Epidermal melanocyte (primary cell): Measurements from ENCODE around the gene CYP8B1.
"Not testable (repeated sequence)": the region's sequence is repeated elsewhere in the genome, so short reads cannot be mapped to it uniquely, and the experiment has no call there.

Experiments used
- DNase-seq: peaks from one replicate; pipeline ENCODE4 v3.0.0; 2011; ENCODE audit warnings: low spot score; ENCODE audit not compliant: insufficient read length

Gene CYP8B1

DNA sequence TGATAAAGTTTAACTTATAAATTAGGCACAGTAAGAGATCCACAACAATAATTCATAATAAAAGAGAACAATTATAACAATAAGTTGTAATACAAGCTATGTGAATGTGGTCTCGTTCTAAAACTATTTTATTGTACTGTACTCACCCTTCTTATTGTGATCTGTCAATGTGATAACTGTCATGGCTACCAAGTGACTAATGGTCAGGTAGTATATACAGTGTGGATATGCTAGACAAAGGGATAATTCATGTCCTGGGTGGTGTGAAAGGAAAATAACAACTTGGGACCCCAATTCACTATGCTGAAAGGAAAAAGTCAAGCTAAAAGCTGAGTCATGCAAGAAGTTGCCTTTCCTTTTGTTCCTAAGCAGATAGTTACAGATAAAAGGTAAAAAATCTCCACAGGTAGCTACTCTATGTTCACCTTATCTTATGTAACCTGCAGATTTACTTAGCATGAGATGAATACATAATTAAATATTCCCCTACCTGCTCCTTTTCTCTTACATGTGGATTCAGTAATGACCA, 10.7 kb upstream of the CYP8B1 start:
- no peak for DNase-seq

DNA sequence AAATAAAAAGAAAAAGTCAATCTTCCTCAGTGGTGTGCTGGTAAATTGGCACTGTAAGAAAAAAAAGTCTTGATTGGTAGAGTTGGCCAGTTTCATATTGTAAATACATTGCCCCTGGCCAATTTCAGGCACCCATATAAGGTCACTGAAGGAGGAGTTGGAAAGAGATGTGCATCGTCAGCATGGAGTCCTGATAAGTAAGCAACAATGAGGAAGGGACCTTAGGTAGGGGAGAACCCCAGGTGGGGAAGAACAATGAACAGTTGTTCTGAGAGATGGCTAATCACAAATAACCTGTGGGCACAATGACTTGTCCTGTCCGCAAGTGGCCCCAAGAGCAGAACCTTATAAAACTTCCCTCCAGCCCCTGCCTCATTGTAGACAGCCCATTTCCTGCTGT, 8.6 kb upstream of the CYP8B1 start:
- DNase-seq: no peak

DNA sequence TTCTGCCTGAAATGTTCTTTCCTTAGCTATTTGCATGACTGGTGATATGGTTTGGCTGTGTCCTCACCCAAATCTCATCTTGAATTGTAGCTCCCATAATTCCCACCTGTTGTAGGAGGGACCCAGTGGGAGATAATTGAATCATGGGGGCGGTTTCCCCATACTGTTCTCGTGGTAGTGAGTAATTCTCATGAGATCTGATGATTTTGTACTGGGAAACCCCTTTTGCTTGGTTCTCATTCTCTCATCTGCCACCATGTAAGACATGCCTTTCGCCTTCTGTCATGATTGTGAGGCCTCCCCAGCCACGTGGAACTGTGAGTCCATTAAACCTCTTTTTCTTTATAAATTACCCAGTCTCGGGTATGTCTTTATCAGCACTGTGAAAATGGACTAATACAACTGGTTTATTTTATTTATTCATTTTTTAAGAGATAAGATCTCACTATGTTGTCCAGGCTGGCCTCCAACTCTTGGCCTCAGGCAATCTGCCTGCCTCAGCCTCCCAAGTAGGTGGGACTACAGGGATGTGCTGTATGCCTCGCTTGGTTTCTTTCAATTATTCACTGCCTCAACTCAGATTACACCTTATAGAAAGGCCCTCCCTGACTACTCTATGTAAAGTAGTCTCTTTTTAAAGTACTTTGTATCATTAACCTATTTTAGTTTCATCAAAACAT, 7.7 kb upstream of the CYP8B1 start:
- not testable (repeated sequence) for DNase-seq

DNA sequence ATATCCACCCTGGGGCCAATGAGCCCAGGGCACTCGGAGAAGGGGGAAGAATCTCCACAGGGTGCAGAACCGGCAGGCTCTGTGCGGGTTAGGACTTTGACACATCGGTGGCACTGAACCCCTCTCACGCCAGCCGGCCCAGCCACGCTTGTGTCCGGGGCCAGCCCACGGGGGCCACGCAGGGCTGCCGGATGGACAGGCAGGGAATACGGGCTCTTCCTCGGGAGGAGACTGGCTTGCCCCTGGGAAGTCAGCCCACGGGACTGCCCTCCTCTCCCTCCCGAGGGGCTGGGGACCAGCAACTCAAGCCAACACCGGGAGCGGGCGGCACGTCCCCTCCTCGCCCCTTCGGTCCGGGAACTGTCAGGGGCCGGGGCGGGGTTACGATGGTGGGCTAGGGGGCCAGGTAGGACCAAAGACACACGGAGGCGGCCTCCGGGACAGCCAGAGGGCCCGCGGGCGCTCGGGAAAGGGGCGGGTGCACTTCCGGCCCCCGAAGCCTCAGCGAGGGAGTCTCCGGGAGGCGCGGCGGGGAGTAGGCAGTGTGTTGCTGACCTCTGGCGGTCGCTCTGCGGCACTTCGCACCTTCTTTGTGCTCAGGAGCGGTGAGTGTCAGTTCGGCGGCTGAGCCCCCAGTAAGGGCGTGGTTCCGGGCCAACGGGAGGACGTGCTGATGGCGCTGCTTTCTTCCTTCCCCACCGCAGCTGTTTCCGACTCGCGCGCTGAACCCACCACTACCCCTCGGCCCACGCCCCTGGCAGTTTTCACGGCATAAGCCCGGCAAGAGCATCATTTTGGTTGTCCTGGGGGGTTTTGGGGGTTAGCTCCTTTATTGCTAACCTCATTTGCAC, 5.1 kb upstream of the CYP8B1 start:
- peak; percentile 83 for DNase-seq

DNA sequence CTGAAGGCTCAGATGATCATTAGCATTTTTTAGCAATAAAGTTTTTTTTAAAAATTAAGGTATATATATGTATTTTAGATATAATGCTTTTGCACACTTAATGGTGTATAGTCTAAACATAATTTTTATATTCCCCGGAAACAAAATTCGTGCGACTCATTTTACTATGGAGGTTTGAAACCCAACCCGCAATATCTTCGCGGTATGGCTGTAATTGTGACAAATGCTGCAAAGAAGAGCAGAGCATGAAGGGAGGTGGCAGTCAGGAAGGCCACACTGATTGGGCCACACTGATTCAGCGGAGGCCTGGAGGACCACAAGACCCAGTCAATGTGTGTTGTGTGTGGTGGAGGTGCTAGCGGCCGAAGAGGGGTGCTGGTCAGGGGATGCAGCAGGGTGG, 4.5 kb upstream of the CYP8B1 start:
- no peak for DNase-seq

DNA sequence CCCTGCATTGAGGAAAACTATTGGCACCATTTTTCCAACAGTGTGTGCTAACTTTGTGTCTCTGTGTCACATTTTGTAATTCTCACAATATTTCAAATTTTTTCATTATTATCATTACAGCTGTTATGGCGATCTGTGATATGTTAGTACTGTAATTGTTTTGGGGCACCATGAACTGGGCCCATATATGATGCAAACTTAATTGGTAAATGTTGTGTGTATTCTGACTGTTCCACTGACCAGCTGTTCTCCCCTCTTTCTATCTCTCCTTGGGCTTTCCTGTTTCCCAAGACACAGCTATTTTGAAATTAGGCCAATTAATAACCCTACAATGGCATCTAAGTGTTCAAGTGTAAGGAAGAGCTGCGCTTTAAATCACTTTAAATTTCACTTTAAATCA, 2.2 kb upstream of the CYP8B1 start:
- no peak for DNase-seq

DNA sequence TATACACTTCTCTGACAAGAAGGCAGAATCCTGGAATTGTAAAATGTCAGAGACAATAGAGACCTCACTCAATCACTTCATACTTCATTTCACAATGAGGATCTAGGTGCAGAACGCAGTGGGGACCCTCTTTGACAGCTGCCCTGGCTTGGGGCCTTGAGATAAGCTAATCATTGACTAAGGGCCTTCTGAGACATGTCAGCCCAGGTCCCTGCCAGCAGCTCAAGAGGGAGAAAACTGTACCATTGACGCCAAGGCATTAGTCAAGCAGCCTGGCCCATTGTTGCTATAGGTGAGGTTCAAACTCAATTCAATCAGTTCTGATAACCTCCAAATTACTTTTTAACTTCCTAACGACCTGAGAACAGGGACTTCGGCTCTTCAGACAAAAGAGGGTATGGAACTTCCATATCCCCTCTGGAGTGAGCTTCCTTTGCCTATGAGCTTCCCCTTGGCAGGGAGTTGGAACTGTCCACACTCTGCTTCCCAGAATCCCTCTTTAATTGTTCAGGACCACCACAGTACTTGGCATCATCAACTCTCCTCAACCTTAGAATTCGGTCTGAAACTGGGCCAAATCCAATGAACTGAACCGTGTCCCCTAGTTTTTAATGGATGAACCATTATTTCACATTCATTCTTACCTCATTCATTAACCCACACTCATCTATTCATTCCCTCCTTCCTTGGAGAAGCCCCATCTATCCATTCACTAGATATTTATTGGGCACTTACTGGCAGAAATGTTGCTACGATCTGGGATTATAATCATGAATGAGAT, 1.5 kb upstream of the CYP8B1 start:
- no peak for DNase-seq

DNA sequence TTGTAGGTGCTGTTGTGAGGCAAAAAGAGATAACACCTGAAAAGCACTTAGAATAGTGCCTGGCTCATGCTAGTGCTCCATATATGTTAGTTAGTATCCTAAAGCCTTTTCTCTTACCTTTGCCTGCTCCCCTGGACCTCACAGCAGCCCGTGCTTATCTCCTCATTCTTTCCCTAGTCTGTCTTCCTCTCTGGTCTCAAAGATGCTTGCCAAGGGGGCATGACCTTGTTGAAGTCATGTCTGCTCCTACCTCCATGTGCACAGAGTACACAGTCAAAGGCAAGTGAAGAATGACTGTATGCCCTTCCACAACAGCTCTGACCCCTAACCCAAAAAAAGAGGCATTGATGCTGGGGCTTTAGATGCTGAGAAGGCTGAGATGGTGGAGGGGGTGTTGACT, 722 bp upstream of the CYP8B1 start:
- no peak for DNase-seq

DNA sequence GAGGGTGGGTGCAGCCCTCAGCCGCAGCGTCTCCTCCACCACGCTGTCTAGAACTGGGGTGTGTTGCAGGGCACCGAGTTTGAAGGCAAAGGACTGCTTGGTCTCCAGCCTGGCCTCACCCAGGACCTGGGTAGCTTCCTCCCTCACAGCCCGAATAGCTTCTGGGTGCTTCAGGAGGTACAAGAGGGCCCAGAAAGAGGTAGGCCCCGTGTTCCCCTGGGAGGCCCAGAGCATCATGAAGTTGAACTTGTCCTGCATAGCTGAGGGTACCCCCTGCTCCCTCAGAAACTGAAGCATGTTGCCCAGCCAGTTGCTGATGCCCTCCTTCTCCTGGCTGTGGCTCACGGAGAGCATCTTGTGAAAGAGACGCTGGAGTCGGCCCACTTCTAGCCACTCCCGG, 930 bp downstream of the CYP8B1 start:
- no peak for DNase-seq

DNA sequence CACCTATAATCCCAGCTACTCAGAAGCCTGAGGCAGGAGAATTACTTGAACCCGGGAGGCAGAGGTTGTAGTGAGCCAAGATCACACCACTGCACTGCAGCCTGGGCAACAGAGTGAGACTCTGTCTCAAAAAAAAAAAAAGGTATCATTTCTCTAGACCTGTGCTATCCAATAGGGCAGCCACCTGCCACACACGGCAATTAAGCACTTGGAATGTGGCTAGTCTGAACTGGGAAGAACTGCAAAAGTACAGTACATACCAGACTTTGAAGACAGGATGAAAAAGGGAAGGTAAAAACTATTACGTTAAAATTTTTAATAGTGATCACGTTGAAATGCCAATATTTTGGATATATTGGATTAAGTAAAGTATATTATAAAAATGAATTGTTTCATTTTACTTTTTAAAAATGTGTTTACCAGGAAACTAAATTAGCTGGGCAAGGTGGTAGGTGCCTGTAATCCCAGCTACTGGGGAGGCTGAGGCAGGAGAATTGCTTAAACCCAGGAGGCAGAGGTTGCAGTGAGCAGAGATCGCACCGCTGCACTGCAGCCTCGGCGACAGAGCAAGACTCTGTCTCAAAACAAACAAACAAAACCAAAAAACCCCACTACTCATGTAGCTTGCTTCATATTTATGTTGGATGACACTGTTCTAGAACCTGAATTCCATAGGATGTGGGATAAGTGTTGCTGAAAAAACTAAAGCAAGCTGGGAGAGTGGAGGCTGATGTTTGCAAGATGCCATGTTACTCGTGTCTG, 2.3 kb downstream of the CYP8B1 start:
- DNase-seq: no peak

DNA sequence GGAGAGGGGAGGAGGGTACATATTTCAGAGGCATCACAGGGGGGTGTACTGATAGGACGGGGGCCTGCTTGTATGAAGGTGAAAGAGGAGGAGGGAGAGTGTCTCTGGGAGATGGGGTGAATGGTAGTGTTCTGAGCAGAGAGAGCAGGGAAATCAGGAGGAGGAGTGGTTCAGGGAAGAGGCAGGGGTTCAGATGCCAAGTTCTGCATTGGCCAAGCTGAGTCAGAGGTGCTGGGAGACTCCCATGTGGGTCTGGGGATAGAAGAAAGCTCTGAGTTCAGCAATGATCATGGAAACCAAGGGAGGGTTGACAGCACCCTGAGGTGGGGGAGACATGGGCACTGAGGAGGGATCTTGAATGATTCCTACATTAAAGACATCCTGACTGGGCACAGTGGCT, 3.0 kb downstream of the CYP8B1 start:
- no peak for DNase-seq

DNA sequence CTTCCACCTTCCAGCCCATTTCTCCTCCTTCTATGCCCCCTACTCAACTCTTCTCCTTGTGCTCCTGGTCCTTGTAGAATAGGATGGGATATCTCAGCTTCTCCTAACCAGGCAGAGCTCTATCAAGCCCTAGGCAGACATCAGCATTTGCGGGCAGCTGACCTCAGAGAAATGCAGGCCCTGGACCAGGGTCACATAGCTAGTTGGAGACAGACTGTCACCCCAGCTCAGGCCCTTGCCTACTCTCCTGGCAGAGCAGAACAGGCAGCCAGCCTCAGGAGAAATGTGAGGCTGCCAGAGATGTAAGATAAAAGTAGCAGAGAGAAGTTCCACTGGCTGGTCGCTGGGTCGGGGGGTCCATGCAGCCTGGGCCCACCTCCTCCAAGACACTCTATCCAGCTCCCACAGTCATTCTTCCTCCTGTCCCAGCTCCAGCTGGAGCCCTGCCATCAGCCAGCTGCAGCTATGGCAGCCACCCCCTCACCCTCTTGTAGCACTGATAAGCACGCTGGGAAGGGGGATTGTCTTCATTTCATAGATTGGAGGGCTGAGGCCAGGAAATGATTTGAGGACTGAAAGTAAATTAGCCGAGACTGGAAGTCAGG, 4.0 kb downstream of the CYP8B1 start:
- DNase-seq: no peak

DNA sequence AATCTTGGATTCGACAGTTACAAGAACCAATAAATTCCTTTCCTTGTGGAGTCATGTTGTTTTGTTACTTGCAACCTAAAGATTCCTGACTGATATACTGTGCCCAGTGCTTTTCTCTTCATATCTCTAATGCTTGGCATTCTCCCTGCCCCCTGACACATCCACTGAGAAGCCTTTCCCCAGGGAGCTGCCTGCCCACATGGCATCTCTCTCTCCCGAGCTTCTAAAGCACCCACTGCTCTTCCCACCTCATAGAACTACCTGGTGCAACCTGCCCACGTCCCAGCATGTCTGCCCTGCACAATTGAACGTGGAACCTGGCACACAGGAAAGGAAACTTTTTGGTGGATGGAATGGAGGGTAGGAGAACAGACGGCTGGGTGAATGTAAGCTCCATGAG, 6.8 kb downstream of the CYP8B1 start:
- no peak for DNase-seq

DNA sequence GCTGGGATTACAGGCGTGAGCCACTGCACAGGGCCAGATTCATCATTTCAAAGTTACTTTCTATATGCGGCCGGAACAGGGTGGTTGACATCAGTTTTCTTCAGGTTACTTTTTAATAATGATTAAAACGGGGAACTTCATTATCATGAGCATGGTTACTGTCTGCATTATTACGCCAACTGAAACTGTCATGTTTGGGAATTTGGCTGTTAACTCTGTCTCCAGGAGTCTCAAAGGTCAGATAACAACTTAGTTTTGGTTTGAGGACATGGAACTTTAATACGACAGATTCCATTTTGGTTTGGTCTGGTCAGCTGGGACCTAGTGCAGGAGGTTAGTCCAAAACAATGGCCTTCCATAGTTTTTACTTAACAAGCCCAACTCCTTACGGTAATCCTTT, 8.5 kb downstream of the CYP8B1 start:
- no peak for DNase-seq

DNA sequence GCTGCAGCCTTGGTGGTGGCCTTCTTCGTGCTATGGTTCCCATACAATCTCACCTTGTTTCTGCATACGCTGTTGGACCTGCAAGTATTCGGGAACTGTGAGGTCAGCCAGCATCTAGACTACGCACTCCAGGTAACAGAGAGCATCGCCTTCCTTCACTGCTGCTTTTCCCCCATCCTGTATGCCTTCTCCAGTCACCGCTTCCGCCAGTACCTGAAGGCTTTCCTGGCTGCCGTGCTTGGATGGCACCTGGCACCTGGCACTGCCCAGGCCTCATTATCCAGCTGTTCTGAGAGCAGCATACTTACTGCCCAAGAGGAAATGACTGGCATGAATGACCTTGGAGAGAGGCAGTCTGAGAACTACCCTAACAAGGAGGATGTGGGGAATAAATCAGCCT, 10.4 kb downstream of the CYP8B1 start:
- DNase-seq: no peak

DNA sequence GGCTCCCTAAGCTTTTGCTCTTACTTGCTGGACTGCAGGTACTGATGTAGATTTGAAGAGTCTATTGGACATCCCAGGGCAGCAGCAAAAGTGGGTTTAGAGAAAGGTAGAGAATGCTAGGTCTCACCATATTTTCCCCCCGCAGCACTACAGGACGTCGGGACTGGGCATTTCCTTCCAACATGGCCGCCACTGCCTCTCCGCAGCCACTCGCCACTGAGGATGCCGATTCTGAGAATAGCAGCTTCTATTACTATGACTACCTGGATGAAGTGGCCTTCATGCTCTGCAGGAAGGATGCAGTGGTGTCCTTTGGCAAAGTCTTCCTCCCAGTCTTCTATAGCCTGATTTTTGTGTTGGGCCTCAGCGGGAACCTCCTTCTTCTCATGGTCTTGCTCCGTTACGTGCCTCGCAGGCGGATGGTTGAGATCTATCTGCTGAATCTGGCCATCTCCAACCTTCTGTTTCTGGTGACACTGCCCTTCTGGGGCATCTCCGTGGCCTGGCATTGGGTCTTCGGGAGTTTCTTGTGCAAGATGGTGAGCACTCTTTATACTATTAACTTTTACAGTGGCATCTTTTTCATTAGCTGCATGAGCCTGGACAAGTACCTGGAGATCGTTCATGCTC, 11.2 kb downstream of the CYP8B1 start:
- DNase-seq: no peak

DNA sequence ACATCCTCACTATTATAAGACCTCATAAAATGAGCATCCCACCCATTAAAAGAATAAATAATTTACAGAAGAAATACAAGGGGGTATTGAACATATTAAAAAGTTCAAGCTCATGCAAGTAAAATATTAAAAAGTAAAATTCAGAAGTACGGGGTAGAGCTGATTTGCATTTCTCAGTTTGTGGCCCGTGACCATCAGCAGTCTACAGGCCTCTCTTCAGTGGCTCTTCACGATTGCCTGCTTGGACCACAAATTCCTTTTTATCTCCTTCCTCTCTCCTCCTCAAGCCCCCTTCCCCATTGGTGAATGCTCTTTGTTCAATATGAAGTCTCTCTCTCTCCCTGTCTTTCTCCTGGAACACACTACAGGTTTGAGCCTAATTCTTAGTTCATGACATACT, 19.1 kb downstream of the CYP8B1 start:
- no peak for DNase-seq

DNA sequence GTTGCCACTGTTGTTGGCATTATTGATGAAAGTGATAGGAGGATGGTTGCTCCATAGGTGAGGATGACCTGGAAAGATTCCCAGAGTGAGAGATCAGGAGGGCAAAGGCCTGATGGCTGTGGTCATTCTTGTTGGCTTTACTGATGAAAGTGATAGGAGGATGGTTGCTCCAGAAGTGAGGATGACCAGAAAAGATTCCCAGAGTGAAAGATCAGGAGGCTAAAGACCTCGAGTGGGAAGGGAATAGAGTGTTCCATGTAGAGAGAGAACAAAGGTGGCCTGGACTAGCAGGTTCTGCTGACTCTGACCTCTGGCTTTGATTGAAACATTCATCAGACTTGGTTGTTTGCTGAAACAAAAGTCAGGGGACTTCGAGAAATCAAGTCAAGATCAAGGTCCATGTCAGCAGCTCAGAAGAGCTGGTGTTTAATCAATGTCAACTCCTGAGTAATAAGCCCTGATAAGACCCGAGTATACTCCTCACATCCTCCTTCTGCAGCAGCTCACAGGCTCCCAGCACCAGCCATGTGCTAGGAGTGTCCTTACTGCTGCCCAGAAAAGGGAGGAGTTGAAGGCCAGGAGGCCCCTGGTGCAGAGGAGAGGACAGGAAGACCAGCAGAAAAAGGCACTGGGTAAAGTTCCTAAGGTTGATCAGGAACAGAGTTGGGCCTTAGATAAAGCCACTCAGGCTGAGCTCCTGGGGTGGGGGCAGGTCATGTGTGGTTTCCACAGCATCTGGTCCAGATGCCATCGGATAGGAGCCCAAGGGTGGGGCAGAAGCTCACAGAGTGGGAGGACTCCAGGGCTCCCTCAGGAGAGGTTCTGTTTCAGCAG, 19.9 kb downstream of the CYP8B1 start:
- no peak for DNase-seq

DNA sequence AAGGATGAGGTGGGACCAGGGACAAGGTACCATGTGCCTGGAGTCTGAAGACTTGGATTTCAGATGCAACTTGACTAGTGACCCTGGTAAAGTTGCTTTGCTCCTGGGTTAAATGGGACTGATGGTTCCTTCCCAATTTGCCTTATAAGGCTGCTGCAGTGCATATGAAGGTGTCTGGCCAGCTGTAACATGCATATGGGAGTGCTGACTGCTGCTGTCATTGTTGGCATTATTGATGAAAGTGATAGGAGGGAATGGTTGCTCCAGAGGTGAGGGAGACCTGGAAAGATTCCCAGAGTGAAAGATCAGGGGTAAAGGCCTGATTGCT, 20.5 kb downstream of the CYP8B1 start:
- DNase-seq: no peak
